A549 (cell line): Measurements from ENCODE around the gene THTPA. TPM values are rescaled to one million over a fixed set of nuclear protein-coding genes. Genes with fewer than 3 reads are reported as not detected.

ENCODE experiments used
- ATAC-seq, 2 experiments: fragments of 200-7000 bp in 1 of 2; fragments of >200 bp in 1 of 2; cut with Nextera tagmentation in 1 of 2; cut with Tn5 transposase in 1 of 2; 3 replicates each; pipeline versions ENCODE4 v1.8.0 to v1.9.1; 2018 to 2020; ENCODE audit warnings: mild to moderate bottlenecking in 1 of 2, moderate library complexity in 1 of 2
- CTCF ChIA-PET: fragments of 300-600 bp; sonication (Branson Sonifier 250); formaldehyde crosslinking; extraction: SDS; loops from one replicate; lab custom pipeline; 2021; ENCODE audit warnings: antibody characterized with exemption, inconsistent platforms; lab: Yijun Ruan, JAX
- POLR2A ChIA-PET: fragments of 350-600 bp; formaldehyde crosslinking; extraction: SDS; loops from one replicate; lab custom pipeline; 2021; ENCODE audit warnings: antibody characterized with exemption, inconsistent platforms; lab: Yijun Ruan, JAX
- DNase-seq, 2 experiments: peaks; one replicate each; pipeline versions ENCODE4 v3.0.0 to v3.0.0-alpha.2; 2011 to 2016; ENCODE audit warnings: low read depth in 1 of 2, low spot score in 1 of 2
- FAIRE-seq: peaks from 2 replicates; lab custom pipeline; 2011; peaks lifted over from hg19 to GRCh38; lab: Jason Lieb, UNC
- H3K27ac ChIP-seq, 2 experiments: fragments of >200 bp; sonication (Bioruptor Twin); formaldehyde crosslinking; 3 replicates each; pipeline ENCODE4 v1.5.1; 2016 to 2017
- H3K4me1 ChIP-seq: fragments of >200 bp; sonication (Bioruptor Twin); formaldehyde crosslinking; 3 replicates; pipeline ENCODE4 v1.6.1; 2016
- H3K4me2 ChIP-seq: fragments of >200 bp; sonication (Bioruptor Twin); formaldehyde crosslinking; 3 replicates; pipeline ENCODE4 v1.6.1; 2016
- H3K4me3 ChIP-seq: fragments of >200 bp; sonication (Bioruptor Twin); formaldehyde crosslinking; 3 replicates; pipeline ENCODE4 v1.5.1; 2016
- H3K9me3 ChIP-seq: fragments of >200 bp; sonication (Bioruptor Twin); formaldehyde crosslinking; 3 replicates; pipeline ENCODE4 v1.6.1; 2016
- CBX8 ChIP-seq: fragments of 200-600 bp; sonication (generic); IDR thresholded peaks from 2 replicates; pipeline ENCODE4 v1.6.1; 2016
- ESRRA ChIP-seq: fragments of 150-350 bp; IDR thresholded peaks from 2 replicates; pipeline ENCODE4 v1.6.1; 2014; ENCODE audit warnings: mild to moderate bottlenecking, low read length, borderline replicate concordance
- FOSB ChIP-seq: fragments of 250-450 bp; sonication (Bioruptor Pico); IDR thresholded peaks from 2 replicates; pipeline ENCODE4 v1.5.0; 2020; ENCODE audit warnings: mild to moderate bottlenecking, moderate library complexity
- GATA3 ChIP-seq: IDR thresholded peaks from 2 replicates; pipeline ENCODE4 v1.6.1; 2012; ENCODE audit warnings: borderline replicate concordance
- JUNB ChIP-seq: fragments of >200 bp; sonication (Bioruptor Twin); formaldehyde crosslinking; IDR thresholded peaks from 2 replicates; pipeline ENCODE4 v1.6.1; 2016
- KDM5A ChIP-seq: fragments of 200-600 bp; sonication (generic); IDR thresholded peaks from 2 replicates; pipeline ENCODE4 v1.6.1; 2016; ENCODE audit warnings: antibody characterized with exemption, mild to moderate bottlenecking
- MAFK ChIP-seq: fragments of 450-650 bp; IDR thresholded peaks from 2 replicates; pipeline ENCODE4 v1.6.1; 2014; ENCODE audit not compliant: partially characterized antibody
- RAD21 ChIP-seq, 2 experiments: fragments of >200 bp in 1 of 2; sonication (Bioruptor Twin) in 1 of 2; formaldehyde crosslinking in 1 of 2; IDR thresholded peaks in 1 of 2; conservative IDR thresholded peaks in 1 of 2; 2 replicates in 1 of 2; 3 replicates in 1 of 2; pipeline ENCODE4 v1.6.1; 2012 to 2018; ENCODE audit warnings: inconsistent platforms in 1 of 2
- RNF2 ChIP-seq: fragments of 200-600 bp; sonication (generic); IDR thresholded peaks from 2 replicates; pipeline ENCODE4 v1.6.1; 2016; ENCODE audit warnings: low read depth, mild to moderate bottlenecking, antibody characterized with exemption, moderate library complexity, borderline replicate concordance
- SMC3 ChIP-seq: fragments of >200 bp; sonication (Bioruptor Twin); formaldehyde crosslinking; IDR thresholded peaks from 3 replicates; pipeline ENCODE4 v1.6.1; 2018; ENCODE audit warnings: inconsistent platforms
- ZFP36 ChIP-seq: fragments of 450-650 bp; IDR thresholded peaks from 2 replicates; pipeline ENCODE4 v1.6.1; 2014; ENCODE audit warnings: borderline replicate concordance; ENCODE audit not compliant: partially characterized antibody
- WGBS: methylation state at CpG from one replicate; pipeline ENCODE4 v1.1.6; 2017; ENCODE audit errors: missing lambda C conversion rate; 5-methylcytosine and 5-hydroxymethylcytosine counted together
- polyA plus RNA-seq, 4 experiments: library from polyadenylated mRNA; depleted of rRNA in 3 of 4; stranded (reverse); fragments of >200 nt; fragmentation: RNase III in 1 of 4; extraction: RNeasy Plus Mini Kit Qiagen cat#74134 plus additional on column Dnase treatment in 1 of 4; gene quantifications; 2 replicates in 3 of 4; 3 replicates in 1 of 4; pipeline ENCODE4 v1.2.3, GENCODE V29; 2011 to 2017
- TF ChIP-seq, protein P1 (sequence below): fragments of >200 bp; sonication (Bioruptor Twin); formaldehyde crosslinking; IDR thresholded peaks from 3 replicates; pipeline ENCODE4 v1.5.1; 2016
- TF ChIP-seq, protein P2 (sequence below): IDR thresholded peaks from 2 replicates; pipeline ENCODE4 v1.6.1; 2012; ENCODE audit warnings: low read depth, borderline replicate concordance
- TF ChIP-seq, protein P3 (sequence below): fragments of 200-600 bp; sonication (generic); IDR thresholded peaks from 2 replicates; pipeline ENCODE4 v1.6.1; 2016; ENCODE audit warnings: antibody characterized with exemption, mild to moderate bottlenecking, moderate library complexity

THTPA gene
- polyA plus RNA-seq, 2 of the 4 experiments (the other 2 are of a cell fraction): 8.1 to 23.9 TPM

DNA sequence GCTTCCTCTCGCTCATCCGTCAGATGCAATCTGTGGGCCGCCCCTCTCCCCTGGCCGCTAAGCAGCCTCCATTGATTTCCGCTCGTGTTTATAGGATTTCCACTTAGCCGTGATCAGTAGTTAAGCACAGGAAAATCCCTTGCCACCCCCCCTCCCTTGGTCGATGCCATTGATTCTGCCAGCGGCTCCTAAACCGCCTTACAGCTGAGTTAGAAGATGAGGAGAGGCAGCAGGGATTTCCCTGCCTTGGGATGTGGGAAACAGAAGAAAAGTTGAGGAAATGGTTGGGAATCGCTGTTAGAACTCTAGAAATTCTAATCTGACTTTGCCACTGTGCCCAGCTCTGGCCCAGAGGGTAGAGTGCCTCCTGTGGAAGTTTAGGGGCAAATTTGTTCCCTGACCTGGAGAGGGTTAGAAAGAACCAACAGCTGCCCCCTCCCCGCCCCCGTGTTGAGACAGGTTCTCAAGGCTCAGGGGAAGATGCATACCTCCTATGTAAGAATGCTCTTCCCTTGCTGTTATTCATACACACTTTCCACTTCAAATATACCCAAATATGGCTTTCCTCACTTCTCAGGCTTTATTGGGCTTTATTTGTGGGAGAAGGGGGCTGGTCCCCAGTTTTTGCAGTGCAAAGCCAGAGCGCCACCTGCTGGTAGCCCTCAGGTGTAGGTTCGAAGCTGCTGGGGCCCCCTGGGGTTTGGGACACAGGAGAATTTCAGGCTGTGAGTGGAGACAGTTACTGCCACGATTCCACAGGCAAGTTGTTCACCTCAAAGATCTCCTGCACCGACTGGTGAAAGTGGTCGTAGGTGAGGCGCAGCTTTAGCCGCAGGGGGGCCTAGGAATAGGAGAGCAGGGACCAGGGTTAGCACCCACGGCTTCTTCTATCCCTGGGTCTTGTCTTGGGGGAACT lies 3.2 kb downstream of the THTPA start:
- ATAC-seq: no peak
- H3K27ac ChIP-seq: no peak overlapping the region
- POLR2A ChIA-PET: interaction anchor here (0.6 to 1.7 kb wide), 4 partner anchors 79 to 238 kb away, joined by 3 to 4 read pairs (median 4); partner anchors contain the start of gene PABPN1
- WGBS: 71% methylated on average over 16 of the region's 21 CpGs
- H3K4me1 ChIP-seq: peaks cover 16% of the 10 kb centered on the region; the same call in 2 of the 3 replicates
- DNase-seq: peak; percentile 60 to 72
- CTCF ChIA-PET: interaction anchor here (0.5 to 19.0 kb wide), 46 partner anchors 8 to 574 kb away, joined by 3 to 553 read pairs (median 4); partner anchors contain the start of genes JPH4, NGDN and PABPN1
- peak; percentile 62 for TF ChIP-seq SMC3
- TF ChIP-seq RAD21 (conservative IDR thresholded peaks at IDR 0.05 in 1 of 2, IDR thresholded peaks at IDR 0.05 in 1 of 2): peak; percentile 61 to 68
- TF ChIP-seq GATA3: no peak
- TF ChIP-seq, protein P1, sequence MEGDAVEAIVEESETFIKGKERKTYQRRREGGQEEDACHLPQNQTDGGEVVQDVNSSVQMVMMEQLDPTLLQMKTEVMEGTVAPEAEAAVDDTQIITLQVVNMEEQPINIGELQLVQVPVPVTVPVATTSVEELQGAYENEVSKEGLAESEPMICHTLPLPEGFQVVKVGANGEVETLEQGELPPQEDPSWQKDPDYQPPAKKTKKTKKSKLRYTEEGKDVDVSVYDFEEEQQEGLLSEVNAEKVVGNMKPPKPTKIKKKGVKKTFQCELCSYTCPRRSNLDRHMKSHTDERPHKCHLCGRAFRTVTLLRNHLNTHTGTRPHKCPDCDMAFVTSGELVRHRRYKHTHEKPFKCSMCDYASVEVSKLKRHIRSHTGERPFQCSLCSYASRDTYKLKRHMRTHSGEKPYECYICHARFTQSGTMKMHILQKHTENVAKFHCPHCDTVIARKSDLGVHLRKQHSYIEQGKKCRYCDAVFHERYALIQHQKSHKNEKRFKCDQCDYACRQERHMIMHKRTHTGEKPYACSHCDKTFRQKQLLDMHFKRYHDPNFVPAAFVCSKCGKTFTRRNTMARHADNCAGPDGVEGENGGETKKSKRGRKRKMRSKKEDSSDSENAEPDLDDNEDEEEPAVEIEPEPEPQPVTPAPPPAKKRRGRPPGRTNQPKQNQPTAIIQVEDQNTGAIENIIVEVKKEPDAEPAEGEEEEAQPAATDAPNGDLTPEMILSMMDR: peak; percentile 89
- TF ChIP-seq, protein P2, sequence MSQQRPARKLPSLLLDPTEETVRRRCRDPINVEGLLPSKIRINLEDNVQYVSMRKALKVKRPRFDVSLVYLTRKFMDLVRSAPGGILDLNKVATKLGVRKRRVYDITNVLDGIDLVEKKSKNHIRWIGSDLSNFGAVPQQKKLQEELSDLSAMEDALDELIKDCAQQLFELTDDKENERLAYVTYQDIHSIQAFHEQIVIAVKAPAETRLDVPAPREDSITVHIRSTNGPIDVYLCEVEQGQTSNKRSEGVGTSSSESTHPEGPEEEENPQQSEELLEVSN: no peak
- TF ChIP-seq RNF2: no peak
- TF ChIP-seq FOSB (CRISPR knock-in tag): no peak
- FAIRE-seq: no peak
- H3K9me3 ChIP-seq: no peaks in the 10 kb centered on the region
- no peak overlapping the region for H3K4me3 ChIP-seq
- H3K4me2 ChIP-seq: no peak overlapping the region

DNA sequence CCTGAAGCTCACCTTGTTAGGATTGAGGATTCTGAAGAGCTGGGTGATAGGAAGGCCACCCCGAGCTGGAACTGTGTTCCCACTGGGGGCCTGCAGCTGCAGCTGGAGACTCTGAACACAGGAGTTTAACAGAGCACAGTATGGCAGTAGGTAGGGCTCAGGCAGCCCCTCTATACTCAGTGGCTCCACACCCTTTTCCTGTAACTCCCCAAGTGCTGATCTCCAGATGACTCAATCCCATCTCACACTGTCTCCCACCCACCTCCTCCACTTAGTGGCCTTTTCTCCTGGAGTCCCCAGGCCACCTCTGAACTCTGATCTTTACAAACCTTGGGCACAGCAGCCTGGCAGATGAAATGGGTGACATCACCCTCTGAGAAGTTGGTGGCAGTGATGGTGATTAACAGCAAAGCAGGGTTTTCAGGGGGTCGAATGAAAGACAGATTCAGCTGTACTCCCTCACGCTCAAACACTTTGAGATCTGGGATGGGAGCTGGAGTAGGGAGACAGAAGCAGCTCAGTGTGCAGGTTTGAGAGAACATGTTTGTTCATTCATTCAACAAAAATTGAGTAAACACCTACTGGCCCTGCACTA lies 4.0 kb downstream of the THTPA start:
- ATAC-seq (no peak), FAIRE-seq (no peak), DNase-seq (no peak)
- 52% methylated on average over 3 of the region's 3 CpGs for WGBS
- Histone ChIP-seq H3K9me3 (no peaks in the 10 kb centered on the region), H3K4me1 (peaks cover 14% of the 10 kb centered on the region; the same call in 2 of the 3 replicates), H3K4me2 (no peak overlapping the region), H3K4me3 (no peak overlapping the region), H3K27ac (no peak overlapping the region)
- CTCF ChIA-PET: interaction anchor here (0.6 to 19.0 kb wide), 40 partner anchors 9 to 484 kb away, joined by 3 to 553 read pairs (median 4); partner anchors contain the start of genes NGDN and PABPN1
- POLR2A ChIA-PET: interaction anchor here (0.9 to 1.7 kb wide), 3 partner anchors 80 to 233 kb away, joined by 4 read pairs; no protein-coding TSS in a partner anchor
- TF ChIP-seq ESRRA (no peak), JUNB (no peak), KDM5A (no peak), CBX8 (no peak), ZFP36 (no peak), MAFK (no peak)
- TF ChIP-seq, protein P3, sequence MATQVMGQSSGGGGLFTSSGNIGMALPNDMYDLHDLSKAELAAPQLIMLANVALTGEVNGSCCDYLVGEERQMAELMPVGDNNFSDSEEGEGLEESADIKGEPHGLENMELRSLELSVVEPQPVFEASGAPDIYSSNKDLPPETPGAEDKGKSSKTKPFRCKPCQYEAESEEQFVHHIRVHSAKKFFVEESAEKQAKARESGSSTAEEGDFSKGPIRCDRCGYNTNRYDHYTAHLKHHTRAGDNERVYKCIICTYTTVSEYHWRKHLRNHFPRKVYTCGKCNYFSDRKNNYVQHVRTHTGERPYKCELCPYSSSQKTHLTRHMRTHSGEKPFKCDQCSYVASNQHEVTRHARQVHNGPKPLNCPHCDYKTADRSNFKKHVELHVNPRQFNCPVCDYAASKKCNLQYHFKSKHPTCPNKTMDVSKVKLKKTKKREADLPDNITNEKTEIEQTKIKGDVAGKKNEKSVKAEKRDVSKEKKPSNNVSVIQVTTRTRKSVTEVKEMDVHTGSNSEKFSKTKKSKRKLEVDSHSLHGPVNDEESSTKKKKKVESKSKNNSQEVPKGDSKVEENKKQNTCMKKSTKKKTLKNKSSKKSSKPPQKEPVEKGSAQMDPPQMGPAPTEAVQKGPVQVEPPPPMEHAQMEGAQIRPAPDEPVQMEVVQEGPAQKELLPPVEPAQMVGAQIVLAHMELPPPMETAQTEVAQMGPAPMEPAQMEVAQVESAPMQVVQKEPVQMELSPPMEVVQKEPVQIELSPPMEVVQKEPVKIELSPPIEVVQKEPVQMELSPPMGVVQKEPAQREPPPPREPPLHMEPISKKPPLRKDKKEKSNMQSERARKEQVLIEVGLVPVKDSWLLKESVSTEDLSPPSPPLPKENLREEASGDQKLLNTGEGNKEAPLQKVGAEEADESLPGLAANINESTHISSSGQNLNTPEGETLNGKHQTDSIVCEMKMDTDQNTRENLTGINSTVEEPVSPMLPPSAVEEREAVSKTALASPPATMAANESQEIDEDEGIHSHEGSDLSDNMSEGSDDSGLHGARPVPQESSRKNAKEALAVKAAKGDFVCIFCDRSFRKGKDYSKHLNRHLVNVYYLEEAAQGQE: no peak
